Endothelial cell of umbilical vein (primary cell): ENCODE measurements around the gene SPON1. TPM values are rescaled to one million over a fixed set of nuclear protein-coding genes. Genes with fewer than 3 reads are reported as not detected.
"Not testable (repeated sequence)": the region's sequence is repeated elsewhere in the genome, so short reads cannot be mapped to it uniquely, and the experiment has no call there.

Source experiments
- BruUV-seq: library from RNA; stranded (reverse); fragments of 400-500 nt; replicated peaks from 2 replicates; lab custom pipeline; 2021; lab: Mats Ljungman, UMichigan
- CTCF ChIA-PET: fragments of 300-600, 350-600 bp; sonication (Branson Sonifier 250); formaldehyde crosslinking; loops from one replicate; lab custom pipeline; 2021; ENCODE audit warnings: antibody characterized with exemption, inconsistent platforms; lab: Charles Lee
- POLR2A ChIA-PET: fragments of 300-600, 350-600 bp; sonication (Branson Sonifier 250); formaldehyde crosslinking; loops from one replicate; lab custom pipeline; 2021; ENCODE audit warnings: antibody characterized with exemption, inconsistent platforms; lab: Charles Lee
- DNase-seq: peaks from one replicate; pipeline ENCODE4 v3.0.0-alpha.2; 2011; ENCODE audit warnings: low read depth, low spot score
- FAIRE-seq: peaks from 2 replicates; lab custom pipeline; 2011; peaks lifted over from hg19 to GRCh38; lab: Jason Lieb, UNC
- H2AFZ ChIP-seq: 2 replicates; pipeline ENCODE4 v1.6.0; 2012; ENCODE audit warnings: low read depth, low read length, control low read depth, inconsistent platforms
- H3K27ac ChIP-seq: 2 replicates; pipeline ENCODE4 v1.5.1; 2011; ENCODE audit warnings: low read depth, mild to moderate bottlenecking, control low read depth, low read length, moderate library complexity; ENCODE audit not compliant: insufficient read depth
- H3K27me3 ChIP-seq, 2 experiments: 2 replicates each; pipeline versions ENCODE4 v1.6.0 to v1.6.1; 2011; ENCODE audit warnings: low read length in 2 of 2, mixed read lengths in 1 of 2; ENCODE audit not compliant: control insufficient read depth in 2 of 2, insufficient read depth in 2 of 2
- H3K36me3 ChIP-seq, 2 experiments: 2 replicates in 1 of 2; 3 replicates in 1 of 2; pipeline ENCODE4 v1.5.1; 2011; ENCODE audit warnings: low read length in 2 of 2, mild to moderate bottlenecking in 1 of 2, moderate library complexity in 1 of 2; ENCODE audit not compliant: control insufficient read depth in 2 of 2, insufficient read depth in 2 of 2; ENCODE audit errors: extremely low read depth in 1 of 2
- H3K4me1 ChIP-seq: 3 replicates; pipeline ENCODE4 v1.5.1; 2011; ENCODE audit warnings: mild to moderate bottlenecking, low read length; ENCODE audit not compliant: control insufficient read depth, insufficient read depth; ENCODE audit errors: extremely low read depth
- H3K4me2 ChIP-seq: 2 replicates; pipeline ENCODE4 v1.6.1; 2011; ENCODE audit warnings: low read length, control low read depth, mixed read lengths; ENCODE audit not compliant: insufficient read depth
- H3K4me3 ChIP-seq, 3 experiments: fragments of 200-600 bp in 1 of 3; sonication (generic), shearing (Covaris generic) in 1 of 3; replicated peaks in 1 of 3; 2 replicates each; pipeline ENCODE4 v1.5.1; 2011 to 2016; ENCODE audit warnings: control low read depth in 3 of 3, low read length in 3 of 3, mild to moderate bottlenecking in 2 of 3, inconsistent platforms in 1 of 3, low read depth in 1 of 3, moderate library complexity in 1 of 3; ENCODE audit not compliant: insufficient read depth in 1 of 3
- H3K79me2 ChIP-seq: 2 replicates; pipeline ENCODE4 v1.6.0; 2012; ENCODE audit warnings: low read length, inconsistent platforms; ENCODE audit not compliant: control insufficient read depth, insufficient read depth
- H3K9ac ChIP-seq: replicated peaks from 2 replicates; pipeline ENCODE3; 2011; ENCODE audit warnings: low read length, control low read depth; ENCODE audit not compliant: insufficient read depth; ENCODE audit errors: extremely low read depth
- H3K9me1 ChIP-seq: replicated peaks from 3 replicates; pipeline ENCODE4 v1.6.0; 2011; ENCODE audit warnings: mild to moderate bottlenecking, low read length; ENCODE audit not compliant: control insufficient read depth, insufficient read depth; ENCODE audit errors: extremely low read depth
- H3K9me3 ChIP-seq: replicated peaks from 2 replicates; pipeline ENCODE4 v1.5.1; 2012; ENCODE audit warnings: low read length, inconsistent platforms; ENCODE audit not compliant: control insufficient read depth, insufficient read depth
- H4K20me1 ChIP-seq: replicated peaks from 2 replicates; pipeline ENCODE3; 2011; ENCODE audit warnings: mild to moderate bottlenecking, low read length; ENCODE audit not compliant: control insufficient read depth, insufficient read depth; ENCODE audit errors: extremely low read depth
- EZH2 ChIP-seq: IDR thresholded peaks from 2 replicates; pipeline ENCODE4 v1.6.1; 2012; ENCODE audit warnings: borderline replicate concordance, low read depth, mild to moderate bottlenecking, moderate library complexity, low read length, inconsistent platforms; ENCODE audit not compliant: severe bottlenecking
- GATA2 ChIP-seq: IDR thresholded peaks from 2 replicates; pipeline ENCODE4 v1.7.0; 2011; ENCODE audit warnings: low read depth, mild to moderate bottlenecking, moderate library complexity, mixed read lengths, low read length; ENCODE audit not compliant: insufficient read length, insufficient read depth
- JUN ChIP-seq: IDR thresholded peaks from 2 replicates; pipeline ENCODE4 v1.6.1; 2011; ENCODE audit warnings: borderline replicate concordance, low read depth; ENCODE audit not compliant: insufficient read length, insufficient read depth
- dilution Hi-C: fragments of 300-500 bp; cut with MboI; formaldehyde crosslinking; loops from one replicate; pipeline ENCODE4 v1.15.0; 2019; ENCODE audit warnings: low sequenced_read_pairs; ENCODE audit not compliant: extremely low pct_ligation_motif_present
- intact Hi-C: fragments of 100-400 bp; cut with micrococcal nuclease; formaldehyde crosslinking; loops from one replicate; pipeline ENCODE4 v1.10.0; 2022
- polyA plus RNA-seq, 4 experiments: library from polyadenylated mRNA; depleted of rRNA in 3 of 4; stranded (reverse) in 3 of 4; unstranded in 1 of 4; fragments of >200 nt; gene quantifications; 2 replicates each; pipeline versions ENCODE4 v1.2.1 to v1.2.3, GENCODE V29; 2011 to 2012; ENCODE audit warnings: missing spikeins in 1 of 4
- total RNA-seq: library from RNA; stranded (reverse); gene quantifications from 2 replicates; pipeline ENCODE4 v1.2.3, GENCODE V29; 2021

Gene SPON1
- total and polyA plus RNA-seq, 2 donors (not counting 3 experiments of a cell fraction or from before 2014, with no cell fraction given), result 0.31 TPM; not detected in 1

DNA sequence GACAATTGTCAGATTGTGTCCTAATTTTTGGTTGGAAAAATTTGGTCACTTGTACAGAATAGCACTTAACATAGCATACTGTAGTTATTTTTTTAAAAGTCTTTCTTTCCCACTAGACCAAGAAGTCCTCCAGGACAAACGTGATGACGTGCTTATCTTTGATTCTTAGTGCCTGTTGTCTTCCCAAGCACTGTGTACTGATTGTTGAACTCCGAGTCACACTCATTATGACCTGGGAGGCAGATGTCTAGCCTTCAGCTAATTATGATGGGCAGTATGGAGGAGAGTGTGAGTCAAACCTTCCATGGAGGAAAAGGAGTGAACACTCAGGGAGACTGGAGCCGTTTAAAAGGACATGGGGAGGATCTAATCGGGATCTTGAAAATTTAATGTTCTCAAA lies 119.8 kb downstream of the SPON1 start:
- Histone ChIP-seq H3K27ac (no peak overlapping the region), H3K9ac (no peak overlapping the region), H3K4me3 (no peak overlapping the region), H3K27me3 (peaks cover 0 to 7% of the 10 kb centered on the region in 2 experiments), H3K9me3 (no peaks in the 10 kb centered on the region), H3K4me1 (no peaks in the 10 kb centered on the region), H3K4me2 (no peak overlapping the region), H3K9me1 (no peaks in the 10 kb centered on the region), H3K36me3 (no peaks in the 10 kb centered on the region), H2AFZ (no peak overlapping the region), H3K79me2 (no peaks in the 10 kb centered on the region), H4K20me1 (no peaks in the 10 kb centered on the region)
- CTCF ChIA-PET, result no interaction called here
- no peak for TF ChIP-seq EZH2
- TF ChIP-seq GATA2, result no peak
- TF ChIP-seq JUN, result no peak
- POLR2A ChIA-PET, result no interaction called here
- no TSS peak for BruUV-seq
- intact Hi-C loops, result no loop called here
- FAIRE-seq (no peak), DNase-seq (no peak)
- dilution Hi-C loops, result no loop called here

DNA sequence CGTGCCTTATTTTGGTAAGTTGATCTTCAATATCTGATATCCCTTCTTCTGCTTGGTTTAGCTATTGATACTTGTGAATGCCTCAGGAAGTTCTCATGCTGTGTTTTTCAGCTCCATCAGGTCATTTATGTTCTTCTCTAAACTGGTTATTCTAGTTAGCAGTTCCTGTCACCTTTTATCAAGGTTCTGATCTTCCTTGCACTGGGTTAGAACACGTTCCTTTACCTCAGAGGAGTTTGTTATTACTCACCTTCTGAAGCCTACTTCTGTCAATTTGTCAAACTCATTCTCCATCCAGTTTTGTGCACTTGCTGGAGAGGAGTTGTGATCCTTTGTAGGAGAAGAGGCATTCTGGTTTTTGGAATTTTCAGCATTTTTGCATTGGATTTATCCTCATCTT lies 126.3 kb downstream of the SPON1 start:
- H3K4me3 ChIP-seq, DNase-seq, POLR2A ChIA-PET, H3K9ac ChIP-seq, H3K4me2 ChIP-seq, H3K27me3 ChIP-seq, H3K79me2 ChIP-seq, dilution Hi-C loops, H4K20me1 ChIP-seq, BruUV-seq, H3K9me3 ChIP-seq, H3K9me1 ChIP-seq, FAIRE-seq, H3K36me3 ChIP-seq, H2AFZ ChIP-seq, intact Hi-C loops, H3K27ac ChIP-seq, H3K4me1 ChIP-seq, CTCF ChIA-PET: not testable (repeated sequence)
